Activated effector memory CD4-positive, alpha-beta T cell treated with Interleukin-2 at 50 U/mL for 16 hours (primary cell): ENCODE results near the gene OPN5.

Source experiments
- DNase-seq: peaks from one replicate; pipeline ENCODE4 v3.0.0-alpha.2; 2020

The OPN5 gene

GRCh38 chr6:47789553-47789952 lies 7.7 kb downstream of the OPN5 start:
- DNase-seq = no peak

- no peak for DNase-seq
These were observed 10.4 kb downstream of the OPN5 start for GRCh38 chr6:47792216-47792733.

GRCh38 chr6:47794577-47795135 lies 12.8 kb downstream of the OPN5 start:
- DNase-seq = no peak

GRCh38 chr6:47801984-47802383 lies 20.2 kb downstream of the OPN5 start:
- DNase-seq = no peak

- DNase-seq = no peak
These were observed 23.0 kb downstream of the OPN5 start for GRCh38 chr6:47804821-47805220.

- DNase-seq = no peak
These were observed 28.0 kb downstream of the OPN5 start for GRCh38 chr6:47809873-47810272.

GRCh38 chr6:47810885-47811284 lies 29.1 kb downstream of the OPN5 start:
- no peak for DNase-seq

- DNase-seq = no peak
These were observed 29.6 kb downstream of the OPN5 start for GRCh38 chr6:47811443-47811842.

- no peak for DNase-seq
These were observed 35.9 kb downstream of the OPN5 start for GRCh38 chr6:47817749-47818148.

- DNase-seq = no peak
These were observed 37.6 kb downstream of the OPN5 start for GRCh38 chr6:47819461-47819860.

- no peak for DNase-seq
These were observed 41.2 kb downstream of the OPN5 start for GRCh38 chr6:47822856-47823554.

GRCh38 chr6:47832386-47833100 lies 50.7 kb downstream of the OPN5 start:
- DNase-seq = no peak

GRCh38 chr6:47834196-47834595 lies 52.4 kb downstream of the OPN5 start:
- no peak for DNase-seq

- no peak for DNase-seq
These were observed 54.2 kb downstream of the OPN5 start for GRCh38 chr6:47836046-47836445.

- no peak for DNase-seq
These were observed 54.8 kb downstream of the OPN5 start for GRCh38 chr6:47836639-47837038.

- DNase-seq = no peak
These were observed 57.8 kb downstream of the OPN5 start for GRCh38 chr6:47839645-47840044.

GRCh38 chr6:47844881-47845280 lies 63.0 kb downstream of the OPN5 start:
- no peak for DNase-seq

GRCh38 chr6:47846752-47847151 lies 64.9 kb downstream of the OPN5 start:
- no peak for DNase-seq

GRCh38 chr6:47851091-47851490 lies 69.3 kb downstream of the OPN5 start:
- DNase-seq = no peak

GRCh38 chr6:47852727-47853126 lies 70.9 kb downstream of the OPN5 start:
- DNase-seq = no peak

GRCh38 chr6:47853766-47854165 lies 71.9 kb downstream of the OPN5 start:
- DNase-seq = no peak

- DNase-seq = no peak
These were observed 73.1 kb downstream of the OPN5 start for GRCh38 chr6:47854971-47855370.

GRCh38 chr6:47859175-47859574 lies 77.3 kb downstream of the OPN5 start:
- no peak for DNase-seq

GRCh38 chr6:47862731-47863130 lies 80.9 kb downstream of the OPN5 start:
- DNase-seq = no peak
